Liver (tissue), 9 donors: ENCODE measurements around the gene FOXD2. TPM values are rescaled to one million over a fixed set of nuclear protein-coding genes. Genes with fewer than 3 reads are reported as not detected.

Experiments used
- DNase-seq: peaks from one replicate; pipeline ENCODE4 v3.0.0-alpha.2; 2017; ENCODE audit warnings: low spot score
- H3K27ac ChIP-seq, 2 donors: one replicate each; pipeline ENCODE4 v1.7.0; 2013; ENCODE audit warnings: inconsistent platforms in 2 of 2, low read length in 2 of 2, control low read depth in 1 of 2, low read depth in 1 of 2, mild to moderate bottlenecking in 1 of 2
- H3K27me3 ChIP-seq, 4 donors: one replicate each; pipeline versions ENCODE4 v1.6.1 to v1.7.0; 2013; ENCODE audit warnings: low read length in 3 of 4, inconsistent platforms in 1 of 4, mild to moderate bottlenecking in 1 of 4, moderate library complexity in 1 of 4; ENCODE audit not compliant: control insufficient read depth in 4 of 4, insufficient read depth in 4 of 4
- H3K36me3 ChIP-seq, 4 donors: one replicate each; pipeline versions ENCODE4 v1.6.1 to v1.7.0; 2013; ENCODE audit warnings: low read length in 3 of 4, mild to moderate bottlenecking in 3 of 4, low read depth in 1 of 4, moderate library complexity in 1 of 4; ENCODE audit not compliant: control insufficient read depth in 4 of 4, insufficient read depth in 3 of 4
- H3K4me1 ChIP-seq, 4 donors: one replicate each; pipeline versions ENCODE4 v1.6.1 to v1.7.0; 2013; ENCODE audit warnings: low read length in 3 of 4, mild to moderate bottlenecking in 3 of 4, moderate library complexity in 1 of 4; ENCODE audit not compliant: control insufficient read depth in 4 of 4, insufficient read depth in 4 of 4
- H3K4me3 ChIP-seq, 3 donors: one replicate each; pipeline versions ENCODE4 v1.6.1 to v1.7.0; 2013; ENCODE audit warnings: low read length in 3 of 3, control low read depth in 1 of 3, low read depth in 1 of 3, mild to moderate bottlenecking in 1 of 3
- H3K9ac ChIP-seq, 2 donors: one replicate each; pipeline ENCODE4 v1.7.0; 2013; ENCODE audit warnings: low read length in 2 of 2, mild to moderate bottlenecking in 2 of 2, moderate library complexity in 2 of 2, control low read depth in 1 of 2, low read depth in 1 of 2
- H3K9me3 ChIP-seq, 4 donors: one replicate each; pipeline versions ENCODE4 v1.6.1 to v1.7.0; 2013; ENCODE audit warnings: low read length in 3 of 4; ENCODE audit not compliant: control insufficient read depth in 4 of 4
- ATF3 ChIP-seq: IDR thresholded peaks from 2 replicates; pipeline ENCODE4 v1.6.1; 2016; ENCODE audit warnings: antibody characterized with exemption
- EGR1 ChIP-seq, 2 donors: IDR thresholded peaks; 2 replicates each; pipeline ENCODE4 v1.6.1; 2016 to 2018; ENCODE audit warnings: antibody characterized with exemption in 2 of 2, low read depth in 2 of 2
- FOXA2 ChIP-seq: IDR thresholded peaks from 2 replicates; pipeline ENCODE4 v1.6.1; 2016; ENCODE audit warnings: antibody characterized with exemption
- HNF4A ChIP-seq, 2 donors: conservative IDR thresholded peaks; 2 replicates each; pipeline ENCODE4 v1.6.1; 2016; ENCODE audit warnings: antibody characterized with exemption in 2 of 2, mild to moderate bottlenecking in 2 of 2
- HNF4G ChIP-seq: IDR thresholded peaks from 2 replicates; pipeline ENCODE4 v1.6.1; 2016; ENCODE audit warnings: antibody characterized with exemption
- JUND ChIP-seq, 2 donors: IDR thresholded peaks; 2 replicates each; pipeline ENCODE4 v1.6.1; 2016; ENCODE audit warnings: antibody characterized with exemption in 2 of 2
- NR2F2 ChIP-seq: IDR thresholded peaks from 2 replicates; pipeline ENCODE4 v1.6.1; 2016; ENCODE audit warnings: antibody characterized with exemption
- RAD21 ChIP-seq, 2 donors: IDR thresholded peaks; 2 replicates each; pipeline ENCODE4 v1.6.1; 2016; ENCODE audit warnings: antibody characterized with exemption in 2 of 2, mild to moderate bottlenecking in 2 of 2
- REST ChIP-seq: IDR thresholded peaks from 2 replicates; pipeline ENCODE4 v1.6.1; 2016; ENCODE audit warnings: antibody characterized with exemption, mild to moderate bottlenecking
- RXRA ChIP-seq, 2 donors: IDR thresholded peaks; 2 replicates each; pipeline ENCODE4 v1.6.1; 2017 to 2018; ENCODE audit warnings: antibody characterized with exemption in 2 of 2, mild to moderate bottlenecking in 1 of 2
- SP1 ChIP-seq: IDR thresholded peaks from 2 replicates; pipeline ENCODE4 v1.6.1; 2018; ENCODE audit warnings: antibody characterized with exemption, mild to moderate bottlenecking
- TAF1 ChIP-seq: conservative IDR thresholded peaks from 2 replicates; pipeline ENCODE4 v1.6.1; 2016; ENCODE audit warnings: antibody characterized with exemption, mild to moderate bottlenecking
- WGBS: extraction: QIAGEN DNeasy Blood & Tissue Kit; methylation state at CpG from one replicate; pipeline ENCODE4 v1.1.7; 2013; 5-methylcytosine and 5-hydroxymethylcytosine counted together
- polyA plus RNA-seq, 2 donors: library from polyadenylated mRNA; stranded (reverse) in 1 of 2; unstranded in 1 of 2; fragments of 200-250 nt in 1 of 2; fragments of >200 nt in 1 of 2; fragmentation: Nextera tagmentation in 1 of 2; extraction: Ambion mirVana in 1 of 2; gene quantifications; one replicate each; pipeline versions ENCODE4 v1.2.1 to v1.2.3, GENCODE V29; 2013 to 2015
- total RNA-seq, 2 donors: library from RNA; depleted of rRNA; stranded (reverse); fragments of >200 nt; gene quantifications; one replicate each; pipeline ENCODE4 v1.2.3, GENCODE V29; 2014
- TF ChIP-seq, protein P1 (sequence below): IDR thresholded peaks from 2 replicates; pipeline ENCODE4 v1.6.1; 2016; ENCODE audit warnings: antibody characterized with exemption
- TF ChIP-seq, protein P2 (sequence below): fragments of 150-350 bp; IDR thresholded peaks from 2 replicates; pipeline ENCODE4 v1.5.1; 2017; ENCODE audit warnings: improper control_type of control experiment, low read depth, low read length; ENCODE audit not compliant: missing input control
- TF ChIP-seq, protein P3 (sequence below): IDR thresholded peaks from 2 replicates; pipeline ENCODE4 v1.6.1; 2016; ENCODE audit warnings: antibody characterized with exemption
- donor health status: healthy.
- donor health status: healthy.
- donor health status: healthy.
- donor health status: healthy.
- donor health status: healthy.

FOXD2 gene
- total and polyA plus RNA-seq, 4 donors = 0.05 to 0.17 (median 0.08) TPM; not detected in 1

GRCh38 chr1:47483651-47484050 lies 45.8 kb downstream of the FOXD2 start:
- Histone ChIP-seq H3K27me3 (no peaks in the 10 kb centered on the region), H3K27ac (no peak overlapping the region), H3K4me1 (peaks cover 1 to 18% (median 15%) of the 10 kb centered on the region in 4 donors), H3K36me3 (no peaks in the 10 kb centered on the region), H3K9me3 (no peaks in the 10 kb centered on the region), H3K4me3 (no peak overlapping the region), H3K9ac (no peak overlapping the region)
- DNase-seq = no peak
- no peak for TF ChIP-seq FOXA2
- TF ChIP-seq, protein P1, sequence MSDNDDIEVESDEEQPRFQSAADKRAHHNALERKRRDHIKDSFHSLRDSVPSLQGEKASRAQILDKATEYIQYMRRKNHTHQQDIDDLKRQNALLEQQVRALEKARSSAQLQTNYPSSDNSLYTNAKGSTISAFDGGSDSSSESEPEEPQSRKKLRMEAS = no peak
- 94% methylated on average over 5 of the region's 5 CpGs for WGBS

DNA sequence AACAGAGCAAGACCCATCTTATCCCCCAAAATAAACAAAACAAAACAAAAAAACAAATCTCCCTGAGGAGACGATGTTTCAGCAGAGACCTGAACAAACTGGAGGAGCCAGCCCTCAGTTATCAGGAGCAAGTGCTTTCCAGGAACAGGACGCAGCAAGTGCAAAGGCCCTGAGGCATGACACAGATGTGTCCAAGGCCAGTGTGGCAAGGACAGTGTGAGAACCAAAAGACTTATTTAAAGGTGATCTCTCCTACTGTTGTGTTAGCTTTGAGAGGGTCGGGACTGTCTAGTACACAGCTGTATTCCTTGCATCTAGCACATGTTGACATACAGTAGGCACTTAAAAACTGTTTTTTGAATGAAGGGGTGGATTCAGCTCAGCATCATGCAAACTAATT lies 48.0 kb downstream of the FOXD2 start:
- H3K27ac ChIP-seq = no peak overlapping the region
- TF ChIP-seq, protein P1 = no peak
- TF ChIP-seq SP1 = no peak
- TF ChIP-seq REST = no peak
- no peak for TF ChIP-seq NR2F2
- no peak for TF ChIP-seq ATF3
- TF ChIP-seq RAD21 (IDR thresholded peaks at IDR 0.05) = no peak
- TF ChIP-seq, protein P2, sequence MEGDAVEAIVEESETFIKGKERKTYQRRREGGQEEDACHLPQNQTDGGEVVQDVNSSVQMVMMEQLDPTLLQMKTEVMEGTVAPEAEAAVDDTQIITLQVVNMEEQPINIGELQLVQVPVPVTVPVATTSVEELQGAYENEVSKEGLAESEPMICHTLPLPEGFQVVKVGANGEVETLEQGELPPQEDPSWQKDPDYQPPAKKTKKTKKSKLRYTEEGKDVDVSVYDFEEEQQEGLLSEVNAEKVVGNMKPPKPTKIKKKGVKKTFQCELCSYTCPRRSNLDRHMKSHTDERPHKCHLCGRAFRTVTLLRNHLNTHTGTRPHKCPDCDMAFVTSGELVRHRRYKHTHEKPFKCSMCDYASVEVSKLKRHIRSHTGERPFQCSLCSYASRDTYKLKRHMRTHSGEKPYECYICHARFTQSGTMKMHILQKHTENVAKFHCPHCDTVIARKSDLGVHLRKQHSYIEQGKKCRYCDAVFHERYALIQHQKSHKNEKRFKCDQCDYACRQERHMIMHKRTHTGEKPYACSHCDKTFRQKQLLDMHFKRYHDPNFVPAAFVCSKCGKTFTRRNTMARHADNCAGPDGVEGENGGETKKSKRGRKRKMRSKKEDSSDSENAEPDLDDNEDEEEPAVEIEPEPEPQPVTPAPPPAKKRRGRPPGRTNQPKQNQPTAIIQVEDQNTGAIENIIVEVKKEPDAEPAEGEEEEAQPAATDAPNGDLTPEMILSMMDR = no peak
- no peak for TF ChIP-seq TAF1
- TF ChIP-seq EGR1 (IDR thresholded peaks at IDR 0.05; ENCODE audit: low read depth in 2 of 2) = no peak
- no peak for TF ChIP-seq HNF4G
- TF ChIP-seq, protein P3, sequence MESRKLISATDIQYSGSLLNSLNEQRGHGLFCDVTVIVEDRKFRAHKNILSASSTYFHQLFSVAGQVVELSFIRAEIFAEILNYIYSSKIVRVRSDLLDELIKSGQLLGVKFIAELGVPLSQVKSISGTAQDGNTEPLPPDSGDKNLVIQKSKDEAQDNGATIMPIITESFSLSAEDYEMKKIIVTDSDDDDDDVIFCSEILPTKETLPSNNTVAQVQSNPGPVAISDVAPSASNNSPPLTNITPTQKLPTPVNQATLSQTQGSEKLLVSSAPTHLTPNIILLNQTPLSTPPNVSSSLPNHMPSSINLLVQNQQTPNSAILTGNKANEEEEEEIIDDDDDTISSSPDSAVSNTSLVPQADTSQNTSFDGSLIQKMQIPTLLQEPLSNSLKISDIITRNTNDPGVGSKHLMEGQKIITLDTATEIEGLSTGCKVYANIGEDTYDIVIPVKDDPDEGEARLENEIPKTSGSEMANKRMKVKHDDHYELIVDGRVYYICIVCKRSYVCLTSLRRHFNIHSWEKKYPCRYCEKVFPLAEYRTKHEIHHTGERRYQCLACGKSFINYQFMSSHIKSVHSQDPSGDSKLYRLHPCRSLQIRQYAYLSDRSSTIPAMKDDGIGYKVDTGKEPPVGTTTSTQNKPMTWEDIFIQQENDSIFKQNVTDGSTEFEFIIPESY = no peak
- no peak for TF ChIP-seq JUND (IDR thresholded peaks at IDR 0.05)
- no peak for TF ChIP-seq HNF4A (conservative IDR thresholded peaks at IDR 0.05)
- no peak for TF ChIP-seq RXRA (IDR thresholded peaks at IDR 0.05)
- H3K4me1 ChIP-seq = peaks cover 0 to 2% (median 0%) of the 10 kb centered on the region in 4 donors
- H3K9ac ChIP-seq = no peak overlapping the region
- H3K9me3 ChIP-seq = no peaks in the 10 kb centered on the region
- no peaks in the 10 kb centered on the region for H3K27me3 ChIP-seq
- WGBS = 92% methylated on average over 3 of the region's 3 CpGs
- no peaks in the 10 kb centered on the region for H3K36me3 ChIP-seq
- no peak for DNase-seq
- H3K4me3 ChIP-seq = no peak overlapping the region
